ENCODE results near the gene FRY. TPM values are rescaled to one million over a fixed set of nuclear protein-coding genes. Genes with fewer than 3 reads are reported as not detected.

Gene FRY
- total RNA-seq, 2 experiments from 2014 or later, result 3.0 to 7.0 TPM

DNA sequence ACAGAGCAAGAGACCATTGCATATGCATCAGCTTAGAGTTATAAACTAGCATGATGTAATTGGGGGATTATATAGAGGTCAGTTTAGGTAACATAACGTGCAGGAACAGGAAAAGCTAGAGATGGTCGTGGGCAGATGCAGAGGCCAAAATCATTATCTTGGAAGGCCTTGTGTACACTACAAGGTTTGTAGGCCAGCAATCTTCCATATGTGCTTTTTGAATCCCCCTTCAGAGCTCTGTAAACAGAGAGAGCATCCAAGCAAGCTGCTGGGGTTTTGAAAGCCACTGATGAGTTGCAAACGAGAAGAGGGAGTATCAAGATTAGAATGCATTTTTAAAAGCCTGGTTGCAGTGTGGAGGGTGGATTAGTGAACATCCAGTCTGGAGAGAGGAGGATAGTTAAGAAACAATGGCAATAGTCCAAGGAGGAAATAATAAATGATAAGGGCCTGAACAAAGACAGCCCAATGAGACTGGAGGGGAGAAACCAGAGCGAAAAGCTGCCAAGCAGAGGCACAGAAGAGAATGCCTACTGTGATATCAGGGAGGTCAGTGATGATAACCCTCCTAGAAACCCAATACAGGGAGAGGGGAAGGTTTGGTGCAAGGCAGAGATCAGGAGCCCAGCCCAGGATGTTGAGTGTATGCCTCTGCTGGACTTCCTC is 174.0 kb downstream of the FRY start:
- no peaks in the 10 kb centered on the region for H4K20me1 ChIP-seq (ENCODE audit: insufficient read depth, low read length)
- no peaks in the 10 kb centered on the region for H3K79me2 ChIP-seq (ENCODE audit: insufficient read depth, low read depth, low read length)
- no peak overlapping the region for H3K4me3 ChIP-seq (ENCODE audit: low read depth, low read length, poor library complexity, severe bottlenecking)
- H3K36me3 ChIP-seq (ENCODE audit: insufficient read depth, low read length), result no peaks in the 10 kb centered on the region
- intact Hi-C loops (cut with micrococcal nuclease; ENCODE audit: unreplicated experiment), result no loop called here
- TF ChIP-seq, protein P1, sequence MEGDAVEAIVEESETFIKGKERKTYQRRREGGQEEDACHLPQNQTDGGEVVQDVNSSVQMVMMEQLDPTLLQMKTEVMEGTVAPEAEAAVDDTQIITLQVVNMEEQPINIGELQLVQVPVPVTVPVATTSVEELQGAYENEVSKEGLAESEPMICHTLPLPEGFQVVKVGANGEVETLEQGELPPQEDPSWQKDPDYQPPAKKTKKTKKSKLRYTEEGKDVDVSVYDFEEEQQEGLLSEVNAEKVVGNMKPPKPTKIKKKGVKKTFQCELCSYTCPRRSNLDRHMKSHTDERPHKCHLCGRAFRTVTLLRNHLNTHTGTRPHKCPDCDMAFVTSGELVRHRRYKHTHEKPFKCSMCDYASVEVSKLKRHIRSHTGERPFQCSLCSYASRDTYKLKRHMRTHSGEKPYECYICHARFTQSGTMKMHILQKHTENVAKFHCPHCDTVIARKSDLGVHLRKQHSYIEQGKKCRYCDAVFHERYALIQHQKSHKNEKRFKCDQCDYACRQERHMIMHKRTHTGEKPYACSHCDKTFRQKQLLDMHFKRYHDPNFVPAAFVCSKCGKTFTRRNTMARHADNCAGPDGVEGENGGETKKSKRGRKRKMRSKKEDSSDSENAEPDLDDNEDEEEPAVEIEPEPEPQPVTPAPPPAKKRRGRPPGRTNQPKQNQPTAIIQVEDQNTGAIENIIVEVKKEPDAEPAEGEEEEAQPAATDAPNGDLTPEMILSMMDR (conservative IDR thresholded peaks at IDR 0.05; ENCODE audit: low read length), result no peak
- no peak for TF ChIP-seq EZH2phosphoT487 (IDR thresholded peaks at IDR 0.05; ENCODE audit: borderline replicate concordance, low read depth, low read length)
- no peaks in the 10 kb centered on the region for H3K9me3 ChIP-seq (ENCODE audit: low read length)
- H3K4me1 ChIP-seq (ENCODE audit: insufficient read depth, low read length, poor library complexity, severe bottlenecking), result no peaks in the 10 kb centered on the region
- no peak overlapping the region for H3K4me2 ChIP-seq (ENCODE audit: low read length)
- H3K27ac ChIP-seq (ENCODE audit: low read depth, low read length, poor library complexity, severe bottlenecking), result no peak overlapping the region
- H3K9me2 ChIP-seq (ENCODE audit: insufficient read depth, low read length), result no peaks in the 10 kb centered on the region
- no peak overlapping the region for H2AFZ ChIP-seq (ENCODE audit: low read length)
- no peak for DNase-seq (ENCODE audit: low spot score)
- POLR2A ChIA-PET, result interaction anchor here (0.7 to 1.3 kb wide), 3 partner anchors 9 to 814 kb away, joined by 3 to 6 read pairs (median 3); no protein-coding TSS in a partner anchor
- no TSS peak for BruUV-seq (replicated peaks)
- CTCF ChIA-PET (ENCODE audit: unreplicated experiment), result no interaction called here

- no peak for DNase-seq (ENCODE audit: low spot score)
- intact Hi-C loops (cut with micrococcal nuclease; ENCODE audit: unreplicated experiment), result no loop called here
- no peaks in the 10 kb centered on the region for H3K36me3 ChIP-seq (ENCODE audit: insufficient read depth, low read length)
- H4K20me1 ChIP-seq (ENCODE audit: insufficient read depth, low read length), result no peaks in the 10 kb centered on the region
- H3K27ac ChIP-seq (ENCODE audit: low read depth, low read length, poor library complexity, severe bottlenecking), result no peak overlapping the region
- H3K9me2 ChIP-seq (ENCODE audit: insufficient read depth, low read length), result no peaks in the 10 kb centered on the region
- ChIA-PET POLR2A (interaction anchor here (0.6 kb wide), 1 partner anchor 13 kb away, joined by 3 read pairs; no protein-coding TSS in a partner anchor), CTCF (ENCODE audit: unreplicated experiment) (no interaction called here)
- TF ChIP-seq, protein P1 (conservative IDR thresholded peaks at IDR 0.05; ENCODE audit: low read length), result no peak
- no peak for TF ChIP-seq EZH2phosphoT487 (IDR thresholded peaks at IDR 0.05; ENCODE audit: borderline replicate concordance, low read depth, low read length)
- no peak overlapping the region for H3K4me2 ChIP-seq (ENCODE audit: low read length)
- no peaks in the 10 kb centered on the region for H3K9me3 ChIP-seq (ENCODE audit: low read length)
- H3K79me2 ChIP-seq (ENCODE audit: insufficient read depth, low read depth, low read length), result no peaks in the 10 kb centered on the region
- no TSS peak for BruUV-seq (replicated peaks)
- H3K4me3 ChIP-seq (ENCODE audit: low read depth, low read length, poor library complexity, severe bottlenecking), result no peak overlapping the region
- H2AFZ ChIP-seq (ENCODE audit: low read length), result no peak overlapping the region
- no peaks in the 10 kb centered on the region for H3K4me1 ChIP-seq (ENCODE audit: insufficient read depth, low read length, poor library complexity, severe bottlenecking)
Measured at GRCh38 chr13:32206097-32206740, 174.6 kb downstream of the FRY start.

DNA sequence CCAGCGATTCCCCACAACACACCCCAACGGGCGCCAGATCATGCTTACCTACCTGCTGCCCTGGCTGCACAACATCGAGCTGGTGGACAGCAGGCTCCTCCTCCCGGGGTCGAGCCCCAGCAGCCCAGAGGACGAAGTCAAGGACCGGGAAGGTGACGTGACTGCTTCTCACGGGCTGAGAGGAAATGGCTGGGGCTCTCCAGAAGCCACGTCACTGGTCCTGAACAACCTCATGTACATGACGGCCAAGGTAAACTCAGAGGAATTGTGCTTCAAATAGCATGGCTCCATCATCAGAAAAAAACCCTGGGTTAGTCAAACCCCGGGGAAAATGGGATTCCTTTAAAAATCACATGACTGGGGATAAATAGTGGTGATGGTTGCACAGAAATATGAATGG is 177.3 kb downstream of the FRY start:
- no peaks in the 10 kb centered on the region for H3K9me2 ChIP-seq (ENCODE audit: insufficient read depth, low read length)
- no peak overlapping the region for H3K4me3 ChIP-seq (ENCODE audit: low read depth, low read length, poor library complexity, severe bottlenecking)
- TF ChIP-seq, protein P1 (conservative IDR thresholded peaks at IDR 0.05; ENCODE audit: low read length), result no peak
- TF ChIP-seq EZH2phosphoT487 (IDR thresholded peaks at IDR 0.05; ENCODE audit: borderline replicate concordance, low read depth, low read length), result no peak
- no peaks in the 10 kb centered on the region for H3K36me3 ChIP-seq (ENCODE audit: insufficient read depth, low read length)
- DNase-seq (ENCODE audit: low spot score), result no peak
- no peaks in the 10 kb centered on the region for H3K4me1 ChIP-seq (ENCODE audit: insufficient read depth, low read length, poor library complexity, severe bottlenecking)
- intact Hi-C loops (cut with micrococcal nuclease; ENCODE audit: unreplicated experiment), result no loop called here
- no peak overlapping the region for H2AFZ ChIP-seq (ENCODE audit: low read length)
- no peak overlapping the region for H3K27ac ChIP-seq (ENCODE audit: low read depth, low read length, poor library complexity, severe bottlenecking)
- H3K79me2 ChIP-seq (ENCODE audit: insufficient read depth, low read depth, low read length), result no peaks in the 10 kb centered on the region
- no peaks in the 10 kb centered on the region for H3K9me3 ChIP-seq (ENCODE audit: low read length)
- ChIA-PET CTCF (ENCODE audit: unreplicated experiment) (no interaction called here), POLR2A (interaction anchor here (1.1 kb wide), 1 partner anchor 31 kb away, joined by 3 read pairs; no protein-coding TSS in a partner anchor)
- H4K20me1 ChIP-seq (ENCODE audit: insufficient read depth, low read length), result no peaks in the 10 kb centered on the region
- no peak overlapping the region for H3K4me2 ChIP-seq (ENCODE audit: low read length)
- BruUV-seq (replicated peaks), result no TSS peak
